Measurements from ENCODE around the gene PDE6C. TPM values are rescaled to one million over a fixed set of nuclear protein-coding genes. Genes with fewer than 3 reads are reported as not detected.

PDE6C gene
- total and polyA plus RNA-seq, 2 of the 8 experiments (the other 6 are each of a cell fraction or from before 2014, with no cell fraction given) = not detected

- no peak for TF ChIP-seq KDM4A (IDR thresholded peaks at IDR 0.05; ENCODE audit: low read depth, low read length, severe bottlenecking)
These were observed 92.1 kb downstream of the PDE6C start (continued) for GRCh38 chr10:93704451-93704850.

GRCh38 chr10:93707623-93708022 lies 95.3 kb downstream of the PDE6C start:
- H3K4ac ChIP-seq (replicated peaks; ENCODE audit: insufficient read length, low read depth, low read length) = no peak overlapping the region
- no peak overlapping the region for H2BK120ac ChIP-seq (replicated peaks; ENCODE audit: low read depth, low read length)
- H4K8ac ChIP-seq (ENCODE audit: extremely low read depth, insufficient read depth, low read length) = no peak overlapping the region
- H3K4me2 ChIP-seq (ENCODE audit: insufficient read depth in 1 of 2, low read depth in 2 of 2, low read length in 2 of 2) = no peak overlapping the region
- H3K14ac ChIP-seq (ENCODE audit: insufficient read length) = no peak overlapping the region
- no peak overlapping the region for H3K56ac ChIP-seq (replicated peaks; ENCODE audit: insufficient read length, low read depth, low read length)
- H3K27ac ChIP-seq (ENCODE audit: low read depth, low read length) = no peak overlapping the region
- DNase-seq (ENCODE audit: low read depth in 1 of 2, low spot score in 2 of 2) (no peak), FAIRE-seq (no peak)
- no peaks in the 10 kb centered on the region for H3K79me1 ChIP-seq (ENCODE audit: low read depth, low read length)
- H3K23ac ChIP-seq (ENCODE audit: insufficient read length) = no peak overlapping the region
- no peaks in the 10 kb centered on the region for H3K9me3 ChIP-seq (ENCODE audit: insufficient read depth in 2 of 2, low read depth in 1 of 2, low read length in 1 of 2)
- no peak overlapping the region for H3K18ac ChIP-seq (ENCODE audit: extremely low read depth, low read length)
- ChIA-PET POLR2A (ENCODE audit: partially characterized antibody) (no interaction called here), CTCF (ENCODE audit: partially characterized antibody) (interaction anchor here (0.9 to 4.2 kb wide), 5 partner anchors 10 to 124 kb away, joined by 3 to 27 read pairs (median 3); no protein-coding TSS in a partner anchor)
- no peak overlapping the region for H3K4me3 ChIP-seq (ENCODE audit: extremely low read depth in 1 of 4, insufficient read depth in 2 of 4, low read depth in 3 of 4, low read length in 4 of 4)
- no peak overlapping the region for H2BK20ac ChIP-seq (ENCODE audit: low read length)
- no peaks in the 10 kb centered on the region for H4K20me1 ChIP-seq (replicated peaks in 1 of 2; ENCODE audit: control insufficient read depth in 1 of 2, insufficient read depth in 2 of 2, low read length in 2 of 2)
- H2AFZ ChIP-seq (ENCODE audit: low read length) = no peak overlapping the region
- no peak overlapping the region for H2BK15ac ChIP-seq (ENCODE audit: low read length)
- no peaks in the 10 kb centered on the region for H3K27me3 ChIP-seq (replicated peaks in 1 of 4; ENCODE audit: control insufficient read depth in 3 of 4, extremely low read depth in 1 of 4, insufficient read depth in 3 of 4, low read length in 3 of 4)
- no peak overlapping the region for H2BK12ac ChIP-seq (ENCODE audit: low read depth, low read length)
- no peaks in the 10 kb centered on the region for H3K4me1 ChIP-seq (replicated peaks in 1 of 4; ENCODE audit: control insufficient read depth in 3 of 4, insufficient read depth in 4 of 4, low read length in 3 of 4)
- H4K91ac ChIP-seq (replicated peaks; ENCODE audit: insufficient read length, low read length) = no peak overlapping the region
- no peaks in the 10 kb centered on the region for H3K79me2 ChIP-seq (ENCODE audit: control insufficient read depth in 1 of 2, insufficient read depth in 2 of 2, low read length in 2 of 2)
- no peak overlapping the region for H2AK5ac ChIP-seq (ENCODE audit: low read depth, low read length)
- H3K23me2 ChIP-seq (ENCODE audit: low read depth, low read length) = peaks cover 5% of the 10 kb centered on the region; the same call in 1 of the 2 replicates
- H4K5ac ChIP-seq (ENCODE audit: insufficient read length, low read depth, low read length) = no peak overlapping the region
- no peaks in the 10 kb centered on the region for H3K36me3 ChIP-seq (ENCODE audit: control insufficient read depth in 2 of 4, insufficient read depth in 4 of 4, low read length in 3 of 4)
- no peak overlapping the region for H2BK5ac ChIP-seq (ENCODE audit: low read depth, low read length)
- no peak overlapping the region for H3K9ac ChIP-seq (replicated peaks in 1 of 4; ENCODE audit: extremely low read depth in 1 of 4, low read depth in 3 of 4, low read length in 3 of 4)
- TF ChIP-seq TAF1 (IDR thresholded peaks at IDR 0.05; ENCODE audit: low read depth, low read length) = no peak
- no peak for TF ChIP-seq E2F6 (IDR thresholded peaks at IDR 0.05)
- no peak for TF ChIP-seq JUN (IDR thresholded peaks at IDR 0.05; ENCODE audit: low read depth, low read length)
- no peak for TF ChIP-seq SIRT6 (IDR thresholded peaks at IDR 0.05; ENCODE audit: low read length)
- no peak for TF ChIP-seq ATF2 (IDR thresholded peaks at IDR 0.05; ENCODE audit: low read length)
- no peak for TF ChIP-seq RFX5 (IDR thresholded peaks at IDR 0.05; ENCODE audit: borderline replicate concordance, low read depth, low read length)
- TF ChIP-seq JUND (IDR thresholded peaks at IDR 0.05; ENCODE audit: low read length) = no peak
- TF ChIP-seq RXRA (IDR thresholded peaks at IDR 0.05; ENCODE audit: insufficient read depth, low read depth, low read length) = no peak
- TF ChIP-seq TCF12 (IDR thresholded peaks at IDR 0.05; ENCODE audit: low read depth, low read length) = no peak
- TF ChIP-seq SP1 (IDR thresholded peaks at IDR 0.05; ENCODE audit: low read depth, low read length) = no peak
- no peak for TF ChIP-seq MAX (IDR thresholded peaks at IDR 0.05)

All from H1 (cell line).